ENCODE results near the gene GNB1.

GNB1 gene

GRCh38 chr1:1779691-1780597 is 110.9 kb downstream of the GNB1 start:
- peak; percentile 58 for DNase-seq

GRCh38 chr1:1779320-1779675 is 111.6 kb downstream of the GNB1 start:
- no peak for DNase-seq

GRCh38 chr1:1778663-1779319 is 112.1 kb downstream of the GNB1 start:
- DNase-seq, result peak; percentile 18

GRCh38 chr1:1777950-1778662 is 112.8 kb downstream of the GNB1 start, which contains the start of gene NADK:
Gene NADK (minus strand): TSS chr1:1778470. CDS start chr1:1765406, 13,064 bp downstream.
- DNase-seq, result peak; percentile 26

GRCh38 chr1:1777583-1777899 is 113.3 kb downstream of the GNB1 start:
- DNase-seq, result peak; percentile 9

GRCh38 chr1:1776672-1777582 is 114.0 kb downstream of the GNB1 start:
- no peak for DNase-seq

- DNase-seq, result no peak
Measured at GRCh38 chr1:1775327-1776226, 115.3 kb downstream of the GNB1 start.

GRCh38 chr1:1773874-1774273 is 117.0 kb downstream of the GNB1 start:
- no peak for DNase-seq

- no peak for DNase-seq
Measured at GRCh38 chr1:1771096-1771495, 119.8 kb downstream of the GNB1 start.

GRCh38 chr1:1770102-1770501 is 120.8 kb downstream of the GNB1 start:
- DNase-seq, result no peak

GRCh38 chr1:1768249-1768992 is 122.5 kb downstream of the GNB1 start:
- no peak for DNase-seq

GRCh38 chr1:1764876-1765470 is 125.9 kb downstream of the GNB1 start:
- no peak for DNase-seq

- DNase-seq, result no peak
Measured at GRCh38 chr1:1763657-1764621, 126.9 kb downstream of the GNB1 start.

- no peak for DNase-seq
Measured at GRCh38 chr1:1761504-1762376, 129.1 kb downstream of the GNB1 start.

GRCh38 chr1:1760715-1761114 is 130.2 kb downstream of the GNB1 start:
- no peak for DNase-seq

- no peak for DNase-seq
Measured at GRCh38 chr1:1760345-1760650, 130.6 kb downstream of the GNB1 start.

GRCh38 chr1:1759456-1760344 is 131.2 kb downstream of the GNB1 start:
- DNase-seq, result no peak

Data from KG1 (cell line).